Right renal cortex interstitium (tissue), 3 donors: ENCODE data around the gene SSBP4. TPM values are rescaled to one million over a fixed set of nuclear protein-coding genes. Genes with fewer than 3 reads are reported as not detected.

Experiments used
- DNase-seq, 3 donors: peaks; one replicate each; pipeline ENCODE4 v3.0.0-alpha.2; 2013; ENCODE audit warnings: low read depth in 3 of 3, low spot score in 2 of 3
- polyA plus RNA-seq, 3 donors: library from polyadenylated mRNA; unstranded; fragments of 120-200 nt; gene quantifications; one replicate each; pipeline ENCODE4 v1.2.1, GENCODE V29; 2013; ENCODE audit not compliant: insufficient read length in 3 of 3

The SSBP4 gene
- polyA plus RNA-seq, 3 donors, result 51.1 to 65.2 (median 61.6) TPM

DNA sequence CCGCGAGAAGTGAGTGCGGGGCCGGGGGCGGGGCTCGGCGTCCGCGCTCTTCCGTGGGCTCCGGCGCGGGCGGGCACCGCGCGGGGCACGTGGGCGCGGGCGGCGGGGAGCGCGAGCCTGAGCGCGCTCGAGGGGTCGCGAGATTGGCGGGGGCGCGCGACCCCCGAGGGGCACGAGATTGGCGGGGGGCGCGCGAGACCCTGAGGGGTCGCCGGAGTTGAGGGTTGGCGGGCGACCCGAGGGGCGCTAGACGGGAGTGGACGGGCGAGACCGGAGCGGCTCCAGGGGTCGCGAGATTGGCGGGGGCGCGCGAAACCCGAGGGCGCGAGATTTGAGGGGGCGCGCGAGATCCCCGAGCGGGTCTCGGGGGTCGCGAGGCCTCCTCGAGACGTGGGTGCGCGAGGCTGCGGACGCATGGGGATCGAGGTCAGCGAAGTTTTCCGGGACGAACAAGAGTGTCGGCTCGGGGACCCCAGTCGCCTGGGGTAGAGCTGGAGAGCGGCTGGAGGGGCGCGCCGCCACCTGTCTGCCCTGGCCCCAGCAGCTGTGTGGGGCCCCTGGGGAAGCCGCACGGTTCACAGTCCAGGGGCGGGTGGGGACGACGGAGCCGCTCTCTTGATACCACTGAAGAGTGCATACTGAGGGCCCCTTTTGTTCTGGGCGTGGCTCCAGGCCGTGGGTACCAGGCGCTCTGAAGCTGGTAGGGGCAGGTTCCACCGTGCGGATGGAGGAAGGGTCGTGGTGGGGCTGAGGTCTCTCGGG, 682 bp downstream of the SSBP4 start:
- DNase-seq, result no peak

DNA sequence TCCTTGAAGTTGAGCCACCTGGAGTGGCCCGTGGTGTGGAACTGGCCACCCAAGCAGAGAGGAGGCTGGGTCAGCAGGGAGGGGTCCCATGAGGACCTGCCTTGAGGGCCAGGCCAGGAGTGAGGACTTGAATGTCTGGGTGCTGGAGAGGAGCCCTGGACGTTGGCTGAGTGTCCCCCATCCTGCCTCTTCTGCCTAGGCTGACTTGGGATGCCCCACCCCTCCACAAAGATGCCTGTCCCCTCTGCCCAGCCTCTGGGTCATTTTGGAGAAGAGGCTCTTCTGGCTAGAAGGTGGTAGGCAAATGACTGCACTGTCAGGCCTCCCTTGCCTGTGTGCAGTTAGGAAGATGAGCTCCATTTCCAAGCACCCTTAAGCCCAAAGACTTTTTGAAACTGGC, 1.7 kb downstream of the SSBP4 start:
- no peak for DNase-seq

DNA sequence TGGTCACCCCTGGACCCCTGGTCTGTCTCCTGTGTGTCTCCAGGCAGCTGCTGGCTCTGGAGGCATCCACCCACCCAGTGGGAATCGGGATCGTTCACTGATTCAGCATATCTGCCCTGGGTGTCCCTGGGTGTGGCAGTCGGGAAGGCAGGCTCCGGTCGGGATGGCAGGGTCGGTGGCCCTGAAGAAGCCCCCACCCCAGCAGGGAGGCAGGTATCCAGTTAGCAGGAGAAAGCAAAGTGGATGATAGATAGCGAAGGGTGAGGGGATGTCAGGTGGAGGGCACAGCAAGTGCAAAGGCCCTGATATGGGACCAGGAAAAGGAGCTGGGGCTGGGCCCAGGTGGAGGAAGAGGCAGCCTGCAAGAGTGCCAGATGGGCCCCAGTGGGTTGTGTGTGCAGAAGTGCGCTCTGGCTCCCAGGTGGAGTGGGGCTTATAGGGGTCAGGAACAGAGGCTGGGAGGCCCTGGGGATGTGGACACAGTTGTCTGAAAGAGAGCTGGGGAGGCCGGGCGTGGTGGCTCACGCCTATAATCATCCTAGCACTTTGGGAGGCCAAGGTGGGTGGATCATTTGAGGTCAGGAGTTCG, 2.3 kb downstream of the SSBP4 start:
- no peak for DNase-seq

DNA sequence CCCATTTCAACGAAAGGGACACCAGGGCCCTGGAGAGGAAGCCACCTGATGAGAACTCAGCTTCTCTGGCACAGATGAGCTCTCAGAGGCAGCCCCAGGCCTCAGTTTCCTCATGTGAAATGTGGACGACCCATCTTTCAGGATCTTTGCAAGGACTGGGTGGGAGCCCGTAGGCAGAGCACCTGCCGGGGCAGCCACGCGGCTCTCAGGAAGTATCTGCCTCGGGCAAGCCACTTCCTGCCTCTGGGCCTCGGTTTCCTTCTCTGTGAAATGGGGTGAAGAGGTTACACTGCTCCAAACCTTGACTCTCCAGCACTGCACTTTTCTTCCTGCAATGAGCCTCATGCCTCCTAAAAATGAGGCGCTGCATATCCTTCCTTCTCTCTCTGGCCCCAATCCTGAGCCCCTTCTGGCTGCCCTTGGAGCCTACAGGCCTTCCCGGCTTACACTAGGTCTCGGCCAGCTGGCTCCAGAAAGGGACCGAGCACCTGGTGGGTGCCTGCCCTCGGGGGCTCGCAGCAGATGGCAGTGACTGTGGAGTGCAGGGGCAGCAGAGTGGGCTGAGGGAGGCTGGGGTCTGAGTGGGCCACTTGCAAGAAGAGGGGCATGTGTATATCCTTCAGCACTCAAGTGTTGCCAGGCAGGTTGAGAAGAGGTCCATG, 3.5 kb downstream of the SSBP4 start:
- no peak for DNase-seq

DNA sequence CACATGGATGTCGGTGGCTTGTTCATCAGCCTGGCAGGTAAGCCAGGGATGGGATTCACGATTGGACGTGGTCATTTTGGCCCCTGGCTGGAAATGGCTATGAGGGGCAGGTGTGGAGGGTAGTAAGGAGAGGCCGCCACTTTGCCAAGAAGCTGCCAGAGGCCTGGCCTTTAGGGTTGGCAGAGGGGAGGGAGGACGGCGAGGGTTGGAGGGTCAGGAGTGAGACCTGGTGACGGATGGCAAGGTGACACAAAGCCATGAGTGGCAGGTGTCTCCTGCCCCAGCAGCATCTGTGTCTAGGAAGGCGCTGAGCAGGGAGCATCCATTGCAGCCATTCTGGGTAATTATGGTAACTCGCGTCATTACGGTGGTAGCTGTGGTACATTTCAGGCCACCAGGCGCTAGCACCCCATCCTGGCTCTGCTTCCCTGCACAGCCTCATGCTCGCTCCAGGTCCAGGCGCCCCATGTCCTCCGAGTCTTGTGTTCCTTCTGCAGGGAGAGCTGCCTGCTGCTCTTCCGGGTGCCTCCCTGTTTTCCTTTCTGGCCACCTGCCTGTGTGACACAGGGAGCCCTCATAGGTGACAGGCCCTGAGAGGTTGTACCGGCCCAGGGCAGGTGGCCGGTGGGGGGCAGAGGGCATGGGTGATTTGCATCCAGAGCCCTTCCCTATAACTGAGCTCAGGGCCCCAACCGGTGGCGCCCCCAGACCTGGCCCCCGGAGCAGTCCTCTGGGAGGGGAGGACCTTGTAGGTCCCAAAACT, 4.2 kb downstream of the SSBP4 start:
- no peak for DNase-seq

DNA sequence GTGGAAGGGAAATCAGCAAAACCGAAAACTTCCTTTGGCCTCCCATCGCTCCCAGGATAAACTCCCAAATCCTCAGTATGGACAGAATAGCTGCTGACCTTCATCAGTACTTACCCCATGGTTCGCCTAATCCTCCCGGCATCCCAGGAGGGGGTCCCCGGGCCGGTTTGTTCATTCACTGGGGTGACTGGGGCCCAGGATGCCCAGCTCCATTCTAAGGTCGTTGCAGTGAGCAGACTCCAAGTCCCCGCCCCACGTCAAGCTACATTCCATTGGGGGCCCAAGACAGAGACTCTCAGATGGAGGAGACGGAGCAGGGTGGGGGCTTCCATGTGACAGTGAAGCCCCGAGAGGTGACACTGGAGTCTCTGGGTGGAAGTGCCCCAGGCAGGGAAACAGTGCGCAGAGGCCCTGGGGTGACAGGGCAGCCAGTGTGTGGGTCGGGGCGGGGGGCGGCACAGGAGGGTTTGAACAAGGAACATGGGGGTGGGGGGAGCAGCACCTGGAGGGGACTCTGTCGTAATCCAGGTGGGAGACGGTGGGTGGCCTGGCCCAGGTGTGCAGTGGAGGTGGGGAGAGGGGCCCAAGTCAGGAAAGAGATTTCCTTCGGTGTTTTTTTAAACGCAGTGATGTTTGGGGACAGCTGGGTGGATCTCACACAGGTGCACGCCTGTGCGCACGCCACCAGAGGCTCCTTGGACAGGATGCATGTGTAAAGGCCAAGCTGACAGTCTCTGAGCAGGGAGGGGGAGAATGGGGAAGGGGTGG, 5.1 kb downstream of the SSBP4 start:
- DNase-seq, result no peak

DNA sequence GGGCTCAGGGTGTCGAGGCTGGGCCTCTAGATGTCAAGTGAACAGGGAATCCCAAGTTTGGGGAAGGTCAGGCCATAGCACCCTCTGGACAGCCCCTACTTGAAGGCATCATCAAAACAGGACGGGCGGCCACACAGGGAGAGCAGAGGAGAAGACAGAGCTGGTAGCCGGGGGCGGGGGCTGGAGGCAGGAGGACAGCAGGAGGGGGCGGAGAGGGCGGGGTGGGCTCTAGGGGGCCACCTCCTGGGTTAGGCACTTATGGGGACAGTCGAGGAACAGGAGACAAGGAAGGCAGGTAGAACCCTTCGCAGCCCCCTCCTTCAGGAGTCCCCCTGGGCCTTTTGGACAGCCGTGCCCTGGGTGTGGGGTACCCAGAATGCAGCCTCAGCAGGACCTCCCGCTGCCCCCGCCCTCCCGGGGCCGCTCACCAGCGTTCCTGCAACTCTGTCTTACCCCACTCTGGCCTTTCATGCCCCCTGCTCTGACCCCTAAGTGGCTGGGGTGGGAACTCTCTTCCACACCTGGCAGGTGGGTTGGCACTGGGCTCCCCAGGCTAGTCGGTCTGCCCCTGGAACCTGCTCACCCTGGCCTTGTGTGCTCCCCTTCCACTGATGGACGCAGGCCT, 5.8 kb downstream of the SSBP4 start:
- no peak for DNase-seq

DNA sequence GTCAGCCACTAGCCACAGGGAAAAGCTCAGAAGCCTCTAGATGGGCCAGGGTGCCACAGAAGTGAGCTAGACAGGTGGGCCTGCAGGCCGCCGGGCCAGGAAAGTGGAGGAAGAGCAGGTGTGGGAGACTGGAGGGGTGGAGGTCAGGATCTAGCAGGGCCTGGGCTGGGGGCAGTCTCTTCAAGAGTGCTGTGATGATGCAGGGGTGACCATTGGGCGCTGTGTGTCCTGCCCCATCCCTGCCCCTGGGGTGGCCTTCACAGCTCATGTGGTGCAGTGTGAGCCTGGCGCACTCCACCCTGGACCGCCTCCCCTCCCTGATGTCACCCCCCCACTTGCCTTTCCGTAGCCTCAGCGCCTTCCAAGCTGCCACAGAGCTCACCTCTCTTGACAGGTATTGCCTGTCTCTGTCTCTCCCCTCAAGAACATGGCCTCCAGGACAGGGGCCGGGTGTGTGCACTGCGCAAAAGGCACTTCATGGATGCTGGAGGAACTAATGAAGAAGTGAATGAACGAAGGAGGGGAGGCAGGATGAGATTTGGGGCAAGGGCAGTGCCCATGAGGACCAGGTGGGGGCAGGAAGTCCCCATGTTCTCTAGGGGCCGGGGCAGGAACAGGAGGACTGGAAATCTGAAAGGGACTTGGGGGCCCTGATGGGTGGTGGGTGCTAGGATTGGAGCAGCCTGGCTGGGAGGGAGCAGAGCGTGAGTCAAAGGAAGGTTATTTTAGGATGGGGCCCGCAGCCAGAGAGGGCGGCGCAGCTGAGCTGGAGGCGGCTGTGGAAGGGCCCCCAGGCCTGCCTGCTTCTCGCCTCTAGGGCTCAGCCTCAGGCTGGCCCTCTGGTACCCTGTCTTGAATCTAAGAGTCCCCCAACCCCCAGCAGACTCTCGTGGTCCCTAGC, 6.6 kb downstream of the SSBP4 start:
- no peak for DNase-seq

DNA sequence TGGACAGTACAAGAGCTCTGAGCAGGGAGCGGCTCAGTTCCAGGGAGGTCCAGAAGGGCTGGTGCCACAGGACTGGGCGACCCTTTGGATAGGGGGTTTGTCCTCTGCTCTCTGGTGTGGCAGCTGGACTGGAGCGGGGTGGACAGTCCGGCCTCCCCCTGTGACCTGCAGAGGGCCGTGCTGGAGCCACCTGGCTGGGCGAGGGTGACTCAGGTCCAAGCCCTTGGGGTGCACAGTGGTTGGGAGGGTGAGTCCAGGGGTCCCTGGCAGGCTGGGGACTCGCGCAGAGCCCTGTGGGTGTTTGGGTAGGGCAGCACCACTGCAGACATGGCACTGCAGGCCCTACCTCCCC, 7.2 kb downstream of the SSBP4 start:
- DNase-seq, result no peak

DNA sequence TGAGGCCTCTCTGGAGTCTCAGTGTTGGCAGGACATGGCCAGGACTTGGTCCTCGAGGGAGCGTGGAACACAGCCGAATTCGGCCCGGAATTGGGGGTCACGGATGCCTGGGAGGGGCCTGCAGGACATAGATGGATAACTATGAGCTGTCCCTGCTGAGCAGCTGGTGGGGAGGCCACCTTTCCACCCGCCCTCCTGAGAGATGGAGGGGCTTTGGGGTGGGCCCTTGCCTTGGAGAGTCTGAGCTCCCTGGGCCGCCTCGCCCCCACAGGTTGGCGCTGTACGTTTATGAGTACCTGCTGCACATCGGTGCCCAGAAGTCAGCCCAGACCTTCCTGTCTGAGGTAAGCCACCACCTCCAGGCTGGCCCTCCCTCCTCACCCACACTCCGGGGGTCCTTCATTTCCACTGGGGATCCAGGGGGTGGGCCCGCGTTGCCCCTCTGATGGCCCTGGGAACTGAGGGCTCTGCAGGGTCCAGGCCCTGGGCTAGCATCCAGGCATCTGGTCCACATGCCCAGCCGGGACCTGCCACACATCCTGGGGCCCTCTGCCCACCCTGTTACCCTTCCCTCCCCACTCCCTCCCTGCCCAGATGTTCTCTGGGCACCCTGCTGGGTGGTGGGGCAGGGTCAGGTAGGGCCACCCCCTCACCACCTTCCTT, 8.0 kb downstream of the SSBP4 start:
- DNase-seq, result no peak

DNA sequence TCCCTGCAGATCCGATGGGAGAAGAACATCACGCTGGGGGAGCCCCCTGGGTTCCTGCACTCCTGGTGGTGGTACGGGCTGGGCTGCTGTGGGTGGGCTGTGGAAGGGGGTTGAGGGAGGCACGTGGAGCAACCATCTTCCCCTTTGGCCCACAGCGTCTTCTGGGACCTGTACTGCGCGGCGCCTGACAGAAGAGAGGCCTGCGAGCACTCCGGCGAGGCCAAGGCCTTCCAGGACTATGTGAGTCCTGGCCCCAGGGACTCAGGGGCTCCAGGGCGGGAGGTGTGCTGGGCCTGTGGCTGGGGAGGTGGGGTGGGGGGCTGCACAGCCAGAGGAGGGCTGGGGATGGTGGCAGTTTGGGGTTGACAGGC, 8.5 kb downstream of the SSBP4 start:
- no peak for DNase-seq

DNA sequence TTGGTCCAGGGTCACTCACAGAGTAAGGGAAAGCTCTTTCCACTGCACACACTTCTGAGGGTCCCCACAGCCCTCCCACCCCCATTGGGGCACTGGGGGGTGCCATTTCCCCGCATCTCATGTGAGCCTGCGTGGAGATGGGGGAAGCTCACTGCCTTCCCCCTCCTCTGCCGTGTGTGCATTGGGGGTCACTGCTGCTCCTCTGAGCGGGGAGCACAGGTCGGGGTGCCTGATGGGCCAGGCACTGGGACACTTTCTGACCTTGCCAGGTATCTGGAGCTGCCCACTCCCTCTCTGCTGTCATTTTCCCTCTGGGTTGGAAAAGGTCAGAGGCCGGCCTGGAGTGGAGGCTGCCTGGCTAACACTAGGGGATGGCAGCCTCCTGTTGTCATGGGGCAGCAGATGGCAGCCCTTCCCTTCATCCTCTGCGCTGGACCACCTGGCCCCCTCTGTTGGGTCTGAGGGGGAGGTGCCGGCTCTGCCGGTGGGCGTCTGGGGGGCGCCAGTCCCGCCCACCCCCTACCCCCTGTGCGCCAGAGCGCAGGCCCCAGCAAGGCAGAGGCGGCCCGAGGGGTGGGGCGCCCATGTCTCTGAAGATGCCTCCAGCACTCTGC, 9.1 kb downstream of the SSBP4 start:
- no peak for DNase-seq

DNA sequence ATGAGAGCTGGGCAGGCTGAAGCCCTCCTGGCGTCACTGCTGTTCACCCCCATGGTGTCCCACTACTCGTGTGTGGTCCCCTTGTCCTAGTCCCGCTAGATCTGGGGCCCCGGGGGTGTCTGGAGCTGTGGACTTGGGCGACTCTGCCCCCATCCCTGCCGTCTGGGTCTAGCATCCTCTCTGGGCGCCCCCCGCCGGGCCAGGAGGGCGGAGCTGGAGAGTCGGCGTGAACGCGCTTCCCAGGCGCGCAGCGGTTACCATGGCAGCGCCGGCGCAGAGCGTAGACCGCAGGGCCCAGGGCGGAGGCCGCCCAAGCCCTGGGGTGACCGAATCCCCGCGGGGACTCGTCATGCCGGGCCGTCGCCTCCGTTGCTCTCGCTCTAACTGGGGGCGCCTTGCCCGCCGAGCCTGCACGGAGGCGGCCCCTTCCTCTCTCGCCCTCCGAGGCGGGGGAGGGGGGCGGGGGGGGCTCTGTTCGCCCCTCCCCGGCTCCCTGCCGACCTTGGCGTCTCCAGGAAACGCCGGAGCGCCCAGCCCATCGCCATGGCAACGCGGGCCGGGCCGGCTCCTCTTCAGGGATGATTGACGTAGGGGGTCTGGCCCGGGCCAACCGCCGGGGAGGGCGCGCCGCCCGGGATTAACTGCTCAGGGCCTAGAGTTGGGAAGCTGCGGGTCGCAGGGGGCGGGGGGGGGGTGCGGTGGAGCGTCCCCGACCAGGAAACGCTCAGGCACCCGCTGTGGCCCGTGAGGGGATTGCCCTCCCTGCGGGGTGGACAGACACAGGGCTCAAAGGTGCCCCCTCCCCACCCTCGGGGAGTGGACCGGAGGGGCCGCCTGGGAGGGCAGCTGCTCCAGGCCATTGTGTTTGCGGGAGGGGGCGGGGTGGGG, 9.8 kb downstream of the SSBP4 start:
- DNase-seq, result no peak

DNA sequence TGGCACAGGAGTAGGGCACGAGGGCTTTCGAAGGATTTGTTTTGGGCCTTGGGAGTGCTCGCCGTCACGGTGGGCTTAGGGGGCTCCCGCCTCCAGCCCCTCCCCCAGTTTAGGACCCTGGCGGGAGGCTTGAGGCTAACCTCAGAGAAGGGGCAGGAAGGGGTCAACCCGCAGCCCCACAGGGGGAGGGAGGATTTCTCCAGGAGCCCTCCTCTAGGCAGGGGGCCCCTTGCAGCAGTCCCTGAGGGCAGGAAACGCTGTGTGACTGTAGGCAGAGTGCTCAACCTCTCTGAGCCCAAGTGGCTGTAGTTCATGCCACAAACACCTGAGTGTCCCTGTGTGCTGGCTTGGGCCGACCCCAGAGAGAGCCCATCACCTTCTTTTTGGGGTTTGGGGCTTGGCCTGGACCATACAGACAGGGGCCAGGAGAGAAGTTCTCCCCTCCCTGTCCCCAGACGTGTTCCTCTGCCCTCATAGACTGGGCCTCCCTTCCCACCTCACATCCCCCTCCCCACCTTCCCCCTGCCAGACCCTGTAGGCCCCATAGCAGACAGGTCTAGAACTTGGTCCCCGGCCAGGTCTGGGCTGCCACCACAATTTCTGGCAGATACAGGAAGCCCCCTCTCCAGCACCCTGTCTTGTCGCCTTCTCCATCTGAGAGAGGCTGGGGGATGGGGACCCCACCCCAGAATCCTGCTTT, 10.7 kb downstream of the SSBP4 start:
- no peak for DNase-seq

DNA sequence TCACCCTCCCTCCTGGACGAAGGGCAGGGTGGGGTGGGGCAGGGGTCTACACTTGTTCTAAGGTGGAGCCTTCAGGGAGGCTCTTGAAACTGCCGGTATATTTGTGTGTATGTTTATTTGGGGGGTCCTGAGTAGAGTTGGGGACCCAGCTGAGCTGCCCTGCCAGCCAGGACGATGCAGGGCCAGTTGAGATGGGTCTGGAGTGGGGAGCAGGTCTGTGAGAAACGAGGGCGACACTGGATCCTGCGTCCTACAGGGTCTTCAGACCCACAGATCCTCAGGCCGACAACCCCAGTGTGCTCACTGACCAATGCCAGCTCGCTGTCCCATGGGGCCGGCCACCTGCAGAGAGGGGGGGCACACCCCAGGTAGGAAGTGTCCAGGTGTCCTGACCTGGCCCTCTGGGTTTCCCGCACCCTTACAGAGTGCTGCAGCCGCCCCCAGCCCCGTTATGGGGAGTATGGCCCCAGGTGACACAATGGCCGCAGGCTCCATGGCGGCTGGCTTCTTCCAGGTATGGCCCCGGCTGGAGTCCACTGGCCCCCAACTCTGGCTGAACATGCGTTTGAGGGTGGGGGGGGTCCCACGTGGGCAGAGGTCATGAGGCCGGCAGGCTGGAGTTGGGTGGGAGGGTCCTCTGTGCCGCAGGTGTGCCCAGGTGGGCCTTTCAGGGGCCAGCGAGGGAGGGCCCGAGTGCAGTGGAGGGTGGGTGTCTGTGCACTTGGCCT, 11.4 kb downstream of the SSBP4 start:
- no peak for DNase-seq
